B cell (primary cell): ENCODE data around the gene KRTAP5-10. TPM values are rescaled to one million over a fixed set of nuclear protein-coding genes. Genes with fewer than 3 reads are reported as not detected.

Experiments
- ATAC-seq: fragments of 200-7000 bp; cut with Tn5 transposase; one replicate; pipeline ENCODE4 v1.10.0; 2021; ENCODE audit warnings: low read depth, mild to moderate bottlenecking, moderate number of reproducible peaks, moderate library complexity
- CTCF ChIA-PET: fragments of 350-600 bp; sonication (Branson Sonifier 250); formaldehyde crosslinking; loops from one replicate; lab custom pipeline; 2021; ENCODE audit warnings: antibody characterized with exemption, inconsistent platforms; lab: Charles Lee
- POLR2A ChIA-PET: fragments of 350-600 bp; sonication (Branson Sonifier 250); formaldehyde crosslinking; loops from one replicate; lab custom pipeline; 2021; ENCODE audit warnings: antibody characterized with exemption; lab: Charles Lee
- DNase-seq: peaks from one replicate; pipeline ENCODE4 v3.0.0; 2013
- H2AFZ ChIP-seq: 2 replicates; pipeline ENCODE4 v1.6.1; 2012; ENCODE audit warnings: mild to moderate bottlenecking, low read depth, low read length; ENCODE audit not compliant: insufficient read depth, poor library complexity, severe bottlenecking
- H3K27ac ChIP-seq, 2 donors: 1 replicate in 1 of 2; 2 replicates in 1 of 2; pipeline ENCODE4 v1.5.1; 2012 to 2013; ENCODE audit warnings: low read length in 2 of 2, mild to moderate bottlenecking in 2 of 2, moderate library complexity in 1 of 2
- H3K27me3 ChIP-seq, 4 experiments: fragments of 200-600 bp in 1 of 4; sonication (generic) in 1 of 4; replicated peaks in 1 of 4; 1 replicate in 2 of 4; 2 replicates in 2 of 4; pipeline versions ENCODE4 v1.6.1 to v1.7.0; 2013 to 2016; ENCODE audit warnings: low read length in 3 of 4, mild to moderate bottlenecking in 2 of 4, mixed read lengths in 1 of 4, moderate library complexity in 1 of 4; ENCODE audit not compliant: insufficient read depth in 4 of 4, control insufficient read depth in 3 of 4; ENCODE audit errors: control extremely low read depth in 1 of 4
- H3K36me3 ChIP-seq, 2 experiments: replicated peaks in 1 of 2; 1 replicate in 1 of 2; 2 replicates in 1 of 2; pipeline versions ENCODE4 v1.6.1 to v1.7.1; 2013; ENCODE audit warnings: low read length in 1 of 2; ENCODE audit not compliant: insufficient read depth in 2 of 2, control insufficient read depth in 1 of 2; ENCODE audit errors: control extremely low read depth in 1 of 2, extremely low read depth in 1 of 2
- H3K4me1 ChIP-seq, 2 donors: fragments of 200-600 bp in 1 of 2; sonication (generic) in 1 of 2; 1 replicate in 1 of 2; 2 replicates in 1 of 2; pipeline versions ENCODE4 v1.5.1 to v1.6.1; 2013 to 2017; ENCODE audit warnings: low read length in 2 of 2; ENCODE audit not compliant: control insufficient read depth in 2 of 2, insufficient read depth in 2 of 2
- H3K4me2 ChIP-seq: replicated peaks from 2 replicates; pipeline ENCODE3; 2012; ENCODE audit warnings: mild to moderate bottlenecking, low read depth, low read length; ENCODE audit not compliant: poor library complexity, severe bottlenecking
- H3K4me3 ChIP-seq, 5 experiments: fragments of 200-600 bp in 1 of 5; sonication (generic) in 1 of 5; 1 replicate in 3 of 5; 2 replicates in 2 of 5; pipeline versions ENCODE4 v1.5.1 to v1.7.0; 2011 to 2016; ENCODE audit warnings: low read length in 4 of 5, mild to moderate bottlenecking in 4 of 5, low read depth in 2 of 5, control low read depth in 1 of 5, moderate library complexity in 1 of 5; ENCODE audit not compliant: insufficient read depth in 1 of 5; ENCODE audit errors: control extremely low read depth in 1 of 5, extremely low read depth in 1 of 5
- H3K79me2 ChIP-seq: fragments of 200-600 bp; sonication (generic); one replicate; pipeline ENCODE4 v1.6.0; 2016; ENCODE audit warnings: low read length; ENCODE audit not compliant: control insufficient read depth, insufficient read depth
- H3K9ac ChIP-seq: fragments of 200-600 bp; sonication (generic); 2 replicates; pipeline ENCODE4 v1.6.1; 2017; ENCODE audit warnings: mild to moderate bottlenecking, low read length, moderate library complexity
- H3K9me3 ChIP-seq, 3 donors: one replicate each; pipeline versions ENCODE4 v1.6.1 to v1.7.1; 2013; ENCODE audit warnings: low read length in 2 of 3; ENCODE audit not compliant: control insufficient read depth in 2 of 3, insufficient read depth in 1 of 3; ENCODE audit errors: control extremely low read depth in 1 of 3
- H4K20me1 ChIP-seq: 2 replicates; pipeline ENCODE4 v1.6.0; 2012; ENCODE audit warnings: mild to moderate bottlenecking, low read length; ENCODE audit not compliant: insufficient read depth, control insufficient read depth, poor library complexity, severe bottlenecking
- H3K27ac Mint-ChIP-seq: one replicate; pipeline ENCODE4 v1.8.0; 2021; ENCODE audit warnings: mixed read lengths
- H3K27me3 Mint-ChIP-seq: one replicate; pipeline ENCODE4 v1.8.0; 2021; ENCODE audit warnings: mixed read lengths
- H3K4me1 Mint-ChIP-seq: one replicate; pipeline ENCODE4 v1.8.0; 2021; ENCODE audit warnings: mixed read lengths
- H3K4me3 Mint-ChIP-seq: one replicate; pipeline ENCODE4 v1.8.0; 2021; ENCODE audit warnings: mixed read lengths
- H3K9me3 Mint-ChIP-seq: one replicate; pipeline ENCODE4 v1.8.0; 2022; ENCODE audit warnings: mixed read lengths; ENCODE audit not compliant: insufficient read depth
- EZH2 ChIP-seq: IDR thresholded peaks from 2 replicates; pipeline ENCODE4 v1.6.1; 2012; ENCODE audit warnings: borderline replicate concordance, low read depth, mild to moderate bottlenecking, moderate library complexity, low read length; ENCODE audit not compliant: insufficient read depth, poor library complexity, severe bottlenecking
- WGBS: methylation state at CpG from one replicate; pipeline ENCODE4 v1.1.5; 2013; ENCODE audit warnings: missing lambda C conversion rate; ENCODE audit not compliant: insufficient coverage; 5-methylcytosine and 5-hydroxymethylcytosine counted together
- intact Hi-C: fragments of 100-400 bp; cut with micrococcal nuclease; formaldehyde crosslinking; loops from one replicate; pipeline ENCODE4 v1.10.0; 2022
- polyA plus RNA-seq: library from polyadenylated mRNA; depleted of rRNA; stranded (reverse); fragments of >200 nt; gene quantifications from 2 replicates; pipeline ENCODE4 v1.2.3, GENCODE V29; 2012
- total RNA-seq, 2 donors: library from RNA; stranded (reverse); fragments of 120-200 nt in 1 of 2; gene quantifications; 1 replicate in 1 of 2; 2 replicates in 1 of 2; pipeline versions ENCODE4 v1.2.3 to v1.2.4, GENCODE V29; 2013 to 2022
- TF ChIP-seq, protein P1 (sequence below): fragments of 200-600 bp; IDR thresholded peaks from one replicate; pipeline ENCODE4 v1.8.0; 2022; ENCODE audit warnings: antibody characterized with exemption, mild to moderate bottlenecking

KRTAP5-10 gene
- total and polyA plus RNA-seq, 2 donors (not counting 1 experiment from before 2014, with no cell fraction given): not detected

DNA sequence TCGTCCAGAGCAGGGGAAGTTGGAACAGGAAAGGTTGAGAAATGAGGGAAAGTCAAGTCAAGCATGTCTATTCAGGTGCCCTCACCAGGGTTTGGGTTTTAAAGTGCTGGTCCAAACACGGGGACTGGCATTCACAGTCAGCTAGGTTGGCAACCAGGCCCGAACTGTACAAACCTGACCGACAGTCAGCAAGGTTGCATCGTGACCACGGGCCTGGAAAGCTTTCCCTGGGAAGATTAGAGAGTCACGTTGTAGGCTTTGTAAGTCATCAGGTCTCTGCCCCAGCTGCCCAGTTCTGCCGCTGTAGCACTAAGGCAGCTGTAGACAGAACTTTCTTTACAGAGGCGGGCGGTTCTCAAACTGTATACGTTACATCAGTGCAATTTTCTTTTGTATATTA is 7.4 kb downstream of the KRTAP5-10 start:
- H3K27ac Mint-ChIP-seq: no peak overlapping the region
- no peaks in the 10 kb centered on the region for H3K9me3 ChIP-seq
- no peak overlapping the region for H2AFZ ChIP-seq
- no peaks in the 10 kb centered on the region for H4K20me1 ChIP-seq
- H3K4me2 ChIP-seq: no peak overlapping the region
- ATAC-seq (no peak), DNase-seq (no peak)
- TF ChIP-seq EZH2: no peak
- TF ChIP-seq, protein P1, sequence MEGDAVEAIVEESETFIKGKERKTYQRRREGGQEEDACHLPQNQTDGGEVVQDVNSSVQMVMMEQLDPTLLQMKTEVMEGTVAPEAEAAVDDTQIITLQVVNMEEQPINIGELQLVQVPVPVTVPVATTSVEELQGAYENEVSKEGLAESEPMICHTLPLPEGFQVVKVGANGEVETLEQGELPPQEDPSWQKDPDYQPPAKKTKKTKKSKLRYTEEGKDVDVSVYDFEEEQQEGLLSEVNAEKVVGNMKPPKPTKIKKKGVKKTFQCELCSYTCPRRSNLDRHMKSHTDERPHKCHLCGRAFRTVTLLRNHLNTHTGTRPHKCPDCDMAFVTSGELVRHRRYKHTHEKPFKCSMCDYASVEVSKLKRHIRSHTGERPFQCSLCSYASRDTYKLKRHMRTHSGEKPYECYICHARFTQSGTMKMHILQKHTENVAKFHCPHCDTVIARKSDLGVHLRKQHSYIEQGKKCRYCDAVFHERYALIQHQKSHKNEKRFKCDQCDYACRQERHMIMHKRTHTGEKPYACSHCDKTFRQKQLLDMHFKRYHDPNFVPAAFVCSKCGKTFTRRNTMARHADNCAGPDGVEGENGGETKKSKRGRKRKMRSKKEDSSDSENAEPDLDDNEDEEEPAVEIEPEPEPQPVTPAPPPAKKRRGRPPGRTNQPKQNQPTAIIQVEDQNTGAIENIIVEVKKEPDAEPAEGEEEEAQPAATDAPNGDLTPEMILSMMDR: no peak
- H3K27me3 ChIP-seq: no peaks in the 10 kb centered on the region
- no peak overlapping the region for H3K4me3 Mint-ChIP-seq
- no peak overlapping the region for H3K4me3 ChIP-seq
- ChIA-PET POLR2A (no interaction called here), CTCF (no interaction called here)
- H3K27ac ChIP-seq: no peak overlapping the region
- peaks cover 9% of the 10 kb centered on the region for H3K27me3 Mint-ChIP-seq
- WGBS: 87% methylated on average over 8 of the region's 11 CpGs
- no peaks in the 10 kb centered on the region for H3K79me2 ChIP-seq
- H3K4me1 ChIP-seq: no peaks in the 10 kb centered on the region
- H3K36me3 ChIP-seq: no peaks in the 10 kb centered on the region
- H3K9ac ChIP-seq: no peak overlapping the region
- H3K4me1 Mint-ChIP-seq: no peaks in the 10 kb centered on the region
- intact Hi-C loops: no loop called here
- no peaks in the 10 kb centered on the region for H3K9me3 Mint-ChIP-seq

DNA sequence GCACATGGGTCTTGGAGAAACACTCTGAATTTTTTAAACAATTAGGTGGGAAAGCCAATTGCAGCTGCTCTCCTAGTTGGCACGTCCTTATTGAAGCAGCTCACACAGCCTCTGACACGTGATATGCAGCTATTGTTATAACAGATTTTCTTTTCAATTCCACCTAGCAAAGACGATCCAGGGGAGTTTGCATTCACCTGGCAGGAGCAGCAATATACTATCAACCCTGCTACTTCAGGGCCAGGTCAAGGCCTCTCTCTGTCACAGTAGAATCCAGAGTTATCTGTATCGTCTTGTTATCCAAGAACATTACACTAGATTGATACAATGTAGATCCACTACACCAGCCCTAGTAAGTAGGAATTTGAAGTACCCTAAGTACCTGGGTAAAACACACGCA is 9.1 kb downstream of the KRTAP5-10 start:
- Mint-ChIP-seq H3K4me3 (no peak overlapping the region), H3K27me3 (peaks cover 12% of the 10 kb centered on the region), H3K27ac (no peak overlapping the region), H3K9me3 (no peaks in the 10 kb centered on the region), H3K4me1 (no peaks in the 10 kb centered on the region)
- no peak overlapping the region for H2AFZ ChIP-seq
- TF ChIP-seq, protein P1: no peak
- no peak for TF ChIP-seq EZH2
- no peaks in the 10 kb centered on the region for H3K79me2 ChIP-seq
- WGBS: 86% methylated on average over 3 of the region's 5 CpGs
- CTCF ChIA-PET: no interaction called here
- H3K4me1 ChIP-seq: no peaks in the 10 kb centered on the region
- intact Hi-C loops: no loop called here
- no peaks in the 10 kb centered on the region for H3K27me3 ChIP-seq
- H3K9me3 ChIP-seq: no peaks in the 10 kb centered on the region
- H3K36me3 ChIP-seq: no peaks in the 10 kb centered on the region
- no peaks in the 10 kb centered on the region for H4K20me1 ChIP-seq
- no peak overlapping the region for H3K9ac ChIP-seq
- H3K27ac ChIP-seq: no peak overlapping the region
- H3K4me2 ChIP-seq: no peak overlapping the region
- H3K4me3 ChIP-seq: no peak overlapping the region
- ATAC-seq: no peak
- no peak for DNase-seq
- POLR2A ChIA-PET: no interaction called here
